IMR-90 (cell line): Measurements from ENCODE around the gene NIPBL.

Source experiments
- CEBPB ChIP-seq: IDR thresholded peaks from 2 replicates; pipeline ENCODE4 v1.6.1; 2012; ENCODE audit warnings: low read depth, low read length, improper control_type of control experiment
- FOS ChIP-seq: fragments of 150-350 bp; IDR thresholded peaks from 2 replicates; pipeline ENCODE4 v1.6.1; 2016; ENCODE audit warnings: low read depth, low read length
- MAFK ChIP-seq: IDR thresholded peaks from 2 replicates; pipeline ENCODE4 v1.6.1; 2012; ENCODE audit warnings: low read depth, low read length, improper control_type of control experiment
- MAZ ChIP-seq: IDR thresholded peaks from 2 replicates; pipeline ENCODE4 v1.6.1; 2012; ENCODE audit warnings: low read depth, mild to moderate bottlenecking, low read length, improper control_type of control experiment, moderate library complexity, borderline replicate concordance
- MXI1 ChIP-seq: IDR thresholded peaks from 2 replicates; pipeline ENCODE4 v1.6.1; 2012; ENCODE audit warnings: low read depth, mild to moderate bottlenecking, low read length, moderate library complexity, borderline replicate concordance
- POLR2A ChIP-seq: IDR thresholded peaks from 2 replicates; pipeline ENCODE4 v1.6.1; 2012; ENCODE audit warnings: mild to moderate bottlenecking, low read depth, low read length
- RAD21 ChIP-seq: IDR thresholded peaks from 2 replicates; pipeline ENCODE4 v1.6.1; 2012; ENCODE audit warnings: low read length, improper control_type of control experiment
- RCOR1 ChIP-seq: IDR thresholded peaks from 2 replicates; pipeline ENCODE4 v1.6.1; 2012; ENCODE audit warnings: mild to moderate bottlenecking, low read length, improper control_type of control experiment; ENCODE audit not compliant: insufficient replicate concordance
- RFX5 ChIP-seq: IDR thresholded peaks from 2 replicates; pipeline ENCODE4 v1.8.0; 2012; ENCODE audit warnings: low read depth, mild to moderate bottlenecking, low read length, moderate library complexity
- SMC3 ChIP-seq: fragments of 150-350 bp; IDR thresholded peaks from 2 replicates; pipeline ENCODE4 v1.6.1; 2016; ENCODE audit warnings: low read depth, mild to moderate bottlenecking, antibody characterized with exemption, low read length, moderate library complexity
- TF ChIP-seq, protein P1 (sequence below): conservative IDR thresholded peaks from 2 replicates; pipeline ENCODE4 v1.5.1; 2012; ENCODE audit warnings: mild to moderate bottlenecking, low read depth, low read length, improper control_type of control experiment
- TF ChIP-seq, protein P2 (sequence below): fragments of 150-350 bp; IDR thresholded peaks from 2 replicates; pipeline ENCODE4 v1.6.1; 2016; ENCODE audit warnings: low read depth, mild to moderate bottlenecking, low read length, moderate library complexity, borderline replicate concordance
- TF ChIP-seq, protein P3 (sequence below): fragments of 150-350 bp; IDR thresholded peaks from 2 replicates; pipeline ENCODE4 v1.6.1; 2017; ENCODE audit warnings: mild to moderate bottlenecking, antibody characterized with exemption, low read length, low read depth

- TF ChIP-seq MXI1 (no peak), POLR2A (no peak), RAD21 (no peak), MAZ (no peak), RCOR1 (no peak), CEBPB (no peak), MAFK (no peak), FOS (no peak), RFX5 (no peak), SMC3 (no peak)
- TF ChIP-seq, protein P1, sequence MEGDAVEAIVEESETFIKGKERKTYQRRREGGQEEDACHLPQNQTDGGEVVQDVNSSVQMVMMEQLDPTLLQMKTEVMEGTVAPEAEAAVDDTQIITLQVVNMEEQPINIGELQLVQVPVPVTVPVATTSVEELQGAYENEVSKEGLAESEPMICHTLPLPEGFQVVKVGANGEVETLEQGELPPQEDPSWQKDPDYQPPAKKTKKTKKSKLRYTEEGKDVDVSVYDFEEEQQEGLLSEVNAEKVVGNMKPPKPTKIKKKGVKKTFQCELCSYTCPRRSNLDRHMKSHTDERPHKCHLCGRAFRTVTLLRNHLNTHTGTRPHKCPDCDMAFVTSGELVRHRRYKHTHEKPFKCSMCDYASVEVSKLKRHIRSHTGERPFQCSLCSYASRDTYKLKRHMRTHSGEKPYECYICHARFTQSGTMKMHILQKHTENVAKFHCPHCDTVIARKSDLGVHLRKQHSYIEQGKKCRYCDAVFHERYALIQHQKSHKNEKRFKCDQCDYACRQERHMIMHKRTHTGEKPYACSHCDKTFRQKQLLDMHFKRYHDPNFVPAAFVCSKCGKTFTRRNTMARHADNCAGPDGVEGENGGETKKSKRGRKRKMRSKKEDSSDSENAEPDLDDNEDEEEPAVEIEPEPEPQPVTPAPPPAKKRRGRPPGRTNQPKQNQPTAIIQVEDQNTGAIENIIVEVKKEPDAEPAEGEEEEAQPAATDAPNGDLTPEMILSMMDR = no peak
- TF ChIP-seq, protein P2, sequence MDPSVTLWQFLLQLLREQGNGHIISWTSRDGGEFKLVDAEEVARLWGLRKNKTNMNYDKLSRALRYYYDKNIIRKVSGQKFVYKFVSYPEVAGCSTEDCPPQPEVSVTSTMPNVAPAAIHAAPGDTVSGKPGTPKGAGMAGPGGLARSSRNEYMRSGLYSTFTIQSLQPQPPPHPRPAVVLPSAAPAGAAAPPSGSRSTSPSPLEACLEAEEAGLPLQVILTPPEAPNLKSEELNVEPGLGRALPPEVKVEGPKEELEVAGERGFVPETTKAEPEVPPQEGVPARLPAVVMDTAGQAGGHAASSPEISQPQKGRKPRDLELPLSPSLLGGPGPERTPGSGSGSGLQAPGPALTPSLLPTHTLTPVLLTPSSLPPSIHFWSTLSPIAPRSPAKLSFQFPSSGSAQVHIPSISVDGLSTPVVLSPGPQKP = no peak
- TF ChIP-seq, protein P3, sequence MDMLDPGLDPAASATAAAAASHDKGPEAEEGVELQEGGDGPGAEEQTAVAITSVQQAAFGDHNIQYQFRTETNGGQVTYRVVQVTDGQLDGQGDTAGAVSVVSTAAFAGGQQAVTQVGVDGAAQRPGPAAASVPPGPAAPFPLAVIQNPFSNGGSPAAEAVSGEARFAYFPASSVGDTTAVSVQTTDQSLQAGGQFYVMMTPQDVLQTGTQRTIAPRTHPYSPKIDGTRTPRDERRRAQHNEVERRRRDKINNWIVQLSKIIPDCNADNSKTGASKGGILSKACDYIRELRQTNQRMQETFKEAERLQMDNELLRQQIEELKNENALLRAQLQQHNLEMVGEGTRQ = no peak
Measured at GRCh38 chr5:36883894-36884462, 7.4 kb downstream of the NIPBL start.
